HCT116 (cell line): ENCODE results near the gene CRMP1. TPM values are rescaled to one million over a fixed set of nuclear protein-coding genes. Genes with fewer than 3 reads are reported as not detected.

Source experiments
- ATAC-seq: fragments of 200-7000 bp; cut with Tn5 transposase; 2 replicates; pipeline ENCODE4 v1.9.1; 2020; ENCODE audit warnings: mild to moderate bottlenecking, moderate library complexity
- BruUV-seq: library from RNA; stranded (reverse); fragments of 400-500 nt; replicated peaks from 2 replicates; lab custom pipeline; 2021; lab: Mats Ljungman, UMichigan
- CTCF ChIA-PET: fragments of 300-600 bp; sonication (Branson Sonifier 250); formaldehyde crosslinking; loops from one replicate; lab custom pipeline; 2021; ENCODE audit warnings: antibody characterized with exemption; lab: Charles Lee
- POLR2A ChIA-PET: fragments of 300-600, 350-600 bp; sonication (Branson Sonifier 250); formaldehyde crosslinking; loops from one replicate; lab custom pipeline; 2021; ENCODE audit warnings: antibody characterized with exemption; lab: Charles Lee
- RAD21 ChIA-PET, 2 experiments: fragments of 300-600 bp; sonication (Branson Sonifier 250); formaldehyde crosslinking; loops; one replicate each; lab custom pipeline; 2023; ENCODE audit warnings: low total read pairs in 2 of 2; ENCODE audit not compliant: uncharacterized antibody in 2 of 2, unreplicated experiment in 2 of 2, low non-redundant PET in 1 of 2; lab: Charles Lee
- DNase-seq: peaks from one replicate; pipeline ENCODE4 v3.0.0-alpha.2; 2010; ENCODE audit warnings: low read depth, low spot score
- H2AFZ ChIP-seq: fragments of 200-600 bp; shearing (Covaris generic), sonication (generic); 2 replicates; pipeline ENCODE4 v1.6.1; 2017; ENCODE audit warnings: low read depth, mixed run types, mixed read lengths, antibody characterized with exemption, low read length; ENCODE audit not compliant: poor library complexity, severe bottlenecking
- H3K27ac ChIP-seq: 2 replicates; pipeline ENCODE4 v1.5.1; 2012; ENCODE audit warnings: low read depth, low read length
- H3K27me3 ChIP-seq: fragments of 200-600 bp; sonication (generic); 2 replicates; pipeline ENCODE4 v1.6.1; 2016; ENCODE audit warnings: mixed run types, low read length, mixed read lengths; ENCODE audit not compliant: insufficient read depth
- H3K36me3 ChIP-seq, 2 experiments: fragments of 200-500 bp in 1 of 2; fragments of 200-600 bp in 1 of 2; sonication (Bioruptor generic) in 1 of 2; sonication (generic) in 1 of 2; 2 replicates each; pipeline versions ENCODE4 v1.5.1 to v1.6.1; 2014 to 2016; ENCODE audit warnings: low read length in 2 of 2, inconsistent platforms in 1 of 2, mixed read lengths in 1 of 2, mixed run types in 1 of 2; ENCODE audit not compliant: insufficient read depth in 2 of 2, control insufficient read depth in 1 of 2
- H3K4me1 ChIP-seq, 2 experiments: fragments of 200-600 bp in 1 of 2; sonication (generic) in 1 of 2; 2 replicates each; pipeline versions ENCODE4 v1.5.1 to v1.6.1; 2012 to 2017; ENCODE audit warnings: low read length in 2 of 2, inconsistent platforms in 1 of 2, mild to moderate bottlenecking in 1 of 2, mixed read lengths in 1 of 2, mixed run types in 1 of 2, moderate library complexity in 1 of 2; ENCODE audit not compliant: insufficient read depth in 2 of 2, control insufficient read depth in 1 of 2
- H3K4me2 ChIP-seq: fragments of 200-600 bp; sonication (generic); 2 replicates; pipeline ENCODE4 v1.6.1; 2017; ENCODE audit warnings: mixed run types, low read length, mixed read lengths
- H3K4me3 ChIP-seq, 2 experiments: fragments of 200-600 bp in 1 of 2; sonication (generic) in 1 of 2; replicated peaks in 1 of 2; 2 replicates each; pipeline ENCODE4 v1.5.1; 2011 to 2016; ENCODE audit warnings: low read length in 2 of 2, control low read depth in 1 of 2, low read depth in 1 of 2, mild to moderate bottlenecking in 1 of 2, mixed read lengths in 1 of 2, mixed run types in 1 of 2
- H3K79me2 ChIP-seq: fragments of 200-600 bp; sonication (generic); 2 replicates; pipeline ENCODE4 v1.6.1; 2017; ENCODE audit warnings: mild to moderate bottlenecking, mixed run types, low read length, moderate library complexity, mixed read lengths; ENCODE audit not compliant: insufficient read depth
- H3K9ac ChIP-seq: fragments of 200-600 bp; sonication (generic); 2 replicates; pipeline ENCODE4 v1.6.1; 2016; ENCODE audit warnings: low read length, mixed read lengths
- H3K9me2 ChIP-seq: fragments of 200-600 bp; sonication (generic), shearing (Covaris generic); 2 replicates; pipeline ENCODE4 v1.6.1; 2017; ENCODE audit warnings: mixed run types, mild to moderate bottlenecking, moderate library complexity; ENCODE audit not compliant: insufficient read depth
- H3K9me3 ChIP-seq, 2 experiments: fragments of 200-500 bp in 1 of 2; fragments of 200-600 bp in 1 of 2; sonication (Bioruptor generic) in 1 of 2; sonication (generic) in 1 of 2; 2 replicates each; pipeline ENCODE4 v1.6.1; 2014 to 2017; ENCODE audit warnings: low read length in 2 of 2, mixed read lengths in 2 of 2, inconsistent platforms in 1 of 2, low read depth in 1 of 2, mild to moderate bottlenecking in 1 of 2, mixed run types in 1 of 2, moderate library complexity in 1 of 2; ENCODE audit not compliant: control insufficient read depth in 1 of 2, insufficient read depth in 1 of 2
- H4K20me1 ChIP-seq: fragments of 200-600 bp; sonication (generic), shearing (Covaris generic); 2 replicates; pipeline ENCODE4 v1.6.1; 2017; ENCODE audit warnings: mixed run types, mild to moderate bottlenecking, moderate library complexity; ENCODE audit not compliant: insufficient read depth
- ATF3 ChIP-seq: IDR thresholded peaks from 2 replicates; pipeline ENCODE4 v1.6.1; 2012
- EGR1 ChIP-seq: IDR thresholded peaks from 2 replicates; pipeline ENCODE4 v1.6.1; 2012; ENCODE audit warnings: low read depth
- ELF1 ChIP-seq: IDR thresholded peaks from 2 replicates; pipeline ENCODE4 v1.6.1; 2012; ENCODE audit warnings: low read depth, borderline replicate concordance
- EZH2phosphoT487 ChIP-seq: fragments of 200-600 bp; IDR thresholded peaks from 2 replicates; pipeline ENCODE4 v1.6.1; 2018; ENCODE audit warnings: antibody characterized with exemption, borderline replicate concordance
- JUND ChIP-seq: IDR thresholded peaks from 2 replicates; pipeline ENCODE4 v1.6.1; 2012
- POLR2A ChIP-seq: IDR thresholded peaks from 2 replicates; pipeline ENCODE4 v1.7.0; 2011; ENCODE audit warnings: borderline replicate concordance; ENCODE audit not compliant: insufficient read depth, insufficient read length; ENCODE audit errors: extremely low read depth
- RAD21 ChIP-seq: IDR thresholded peaks from 2 replicates; pipeline ENCODE4 v1.6.1; 2012; ENCODE audit warnings: low read depth, mild to moderate bottlenecking
- SIN3A ChIP-seq: IDR thresholded peaks from 2 replicates; pipeline ENCODE4 v1.6.1; 2012; ENCODE audit warnings: low read depth
- SRF ChIP-seq: IDR thresholded peaks from 2 replicates; pipeline ENCODE4 v1.6.1; 2012; ENCODE audit warnings: low read depth
- YY1 ChIP-seq: IDR thresholded peaks from 2 replicates; pipeline ENCODE4 v1.6.1; 2011; ENCODE audit warnings: low read length, low read depth, moderate library complexity, mild to moderate bottlenecking; ENCODE audit not compliant: insufficient replicate concordance; ENCODE audit errors: extremely low read depth
- ZBTB33 ChIP-seq: IDR thresholded peaks from 2 replicates; pipeline ENCODE4 v1.6.1; 2011; ENCODE audit warnings: mild to moderate bottlenecking, low read length, moderate library complexity; ENCODE audit not compliant: insufficient replicate concordance; ENCODE audit errors: extremely low read depth
- ZFX ChIP-seq: fragments of 450-650 bp; IDR thresholded peaks from 2 replicates; pipeline ENCODE4 v1.6.1; 2017
- intact Hi-C: fragments of 100-400 bp; cut with micrococcal nuclease; formaldehyde crosslinking; loops from 2 replicates; pipeline ENCODE4 v1.10.0; 2022
- total RNA-seq: library from RNA; stranded (reverse); gene quantifications from one replicate; pipeline ENCODE4 v1.2.1, GENCODE V29; 2021; ENCODE audit not compliant: unreplicated experiment
- TF ChIP-seq, protein P1 (sequence below): IDR thresholded peaks from 2 replicates; pipeline ENCODE4 v1.6.1; 2012

CRMP1 gene
- total RNA-seq, 1 experiment from 2014 or later: not detected

- Histone ChIP-seq H3K4me1 (no peaks in the 10 kb centered on the region; a peak in 1 of 4 replicates), H3K4me3 (no peak overlapping the region), H3K27me3 (peaks cover 27% of the 10 kb centered on the region), H3K79me2 (no peaks in the 10 kb centered on the region), H4K20me1 (no peaks in the 10 kb centered on the region), H3K9me2 (no peaks in the 10 kb centered on the region), H3K9me3 (no peaks in the 10 kb centered on the region), H3K36me3 (no peaks in the 10 kb centered on the region), H3K27ac (no peak overlapping the region), H3K9ac (no peak overlapping the region), H2AFZ (no peak overlapping the region), H3K4me2 (no peak overlapping the region)
- ATAC-seq (no peak), DNase-seq (no peak)
- RAD21 ChIA-PET: no interaction called here
- TF ChIP-seq POLR2A (no peak), ZBTB33 (no peak), ZFX (no peak), JUND (no peak), ATF3 (no peak), EZH2phosphoT487 (no peak), EGR1 (no peak), SIN3A (no peak), YY1 (no peak), ELF1 (no peak), RAD21 (no peak), SRF (no peak)
- TF ChIP-seq, protein P1, sequence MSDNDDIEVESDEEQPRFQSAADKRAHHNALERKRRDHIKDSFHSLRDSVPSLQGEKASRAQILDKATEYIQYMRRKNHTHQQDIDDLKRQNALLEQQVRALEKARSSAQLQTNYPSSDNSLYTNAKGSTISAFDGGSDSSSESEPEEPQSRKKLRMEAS: no peak
- BruUV-seq: no TSS peak
- intact Hi-C loops: no loop called here
- CTCF ChIA-PET: no interaction called here
- POLR2A ChIA-PET: no interaction called here
These were observed 24.8 kb upstream of the CRMP1 start for GRCh38 chr4:5917672-5918071.
